BJ (cell line): ENCODE results near the gene FNBP1. TPM values are rescaled to one million over a fixed set of nuclear protein-coding genes. Genes with fewer than 3 reads are reported as not detected.
"Not testable (repeated sequence)": the region's sequence is repeated elsewhere in the genome, so short reads cannot be mapped to it uniquely, and the experiment has no call there.

Experiments used
- CTCF ChIA-PET: fragments of 350-600 bp; formaldehyde crosslinking; extraction: SDS; loops from one replicate; lab custom pipeline; 2021; ENCODE audit warnings: antibody characterized with exemption, inconsistent platforms; lab: Yijun Ruan, JAX
- POLR2A ChIA-PET: fragments of 300-600 bp; sonication (Branson Sonifier 250); formaldehyde crosslinking; extraction: SDS; loops from one replicate; lab custom pipeline; 2021; ENCODE audit warnings: antibody characterized with exemption; lab: Charles Lee
- DNase-seq: peaks from one replicate; pipeline ENCODE4 v3.0.0-alpha.2; 2011; ENCODE audit warnings: low read depth
- H3K27me3 ChIP-seq: 2 replicates; pipeline ENCODE4 v1.6.0; 2011; ENCODE audit warnings: low read length; ENCODE audit not compliant: control insufficient read depth, insufficient read depth
- H3K36me3 ChIP-seq: 2 replicates; pipeline ENCODE4 v1.5.1; 2011; ENCODE audit warnings: low read length; ENCODE audit not compliant: control insufficient read depth, insufficient read depth
- H3K4me3 ChIP-seq: 2 replicates; pipeline ENCODE4 v1.5.1; 2011; ENCODE audit warnings: low read depth, mild to moderate bottlenecking, control low read depth, low read length
- CTCF ChIP-seq: IDR thresholded peaks from 2 replicates; pipeline ENCODE4 v1.5.1; 2011; ENCODE audit warnings: low read depth, mild to moderate bottlenecking, control low read depth, inconsistent platforms, low read length, moderate library complexity; ENCODE audit not compliant: insufficient read depth
- polyA plus RNA-seq: library from polyadenylated mRNA; depleted of rRNA; stranded (reverse); fragments of >200 nt; gene quantifications from 2 replicates; pipeline ENCODE4 v1.2.3, GENCODE V29; 2011

FNBP1 gene
- polyA plus RNA-seq, 1 experiment, result 7.8 TPM

- DNase-seq, result no peak
- CTCF ChIA-PET, result no interaction called here
- TF ChIP-seq CTCF, result no peak
- POLR2A ChIA-PET, result no interaction called here
- Histone ChIP-seq H3K36me3 (no peaks in the 10 kb centered on the region), H3K27me3 (no peaks in the 10 kb centered on the region), H3K4me3 (no peak overlapping the region)
These were observed 38.9 kb downstream of the FNBP1 start for GRCh38 chr9:130003943-130004552.

GRCh38 chr9:130002320-130002719, 40.7 kb downstream of the FNBP1 start:
- no peak for TF ChIP-seq CTCF
- ChIA-PET POLR2A (no interaction called here), CTCF (no interaction called here)
- Histone ChIP-seq H3K4me3 (no peak overlapping the region), H3K36me3 (no peaks in the 10 kb centered on the region), H3K27me3 (no peaks in the 10 kb centered on the region)
- no peak for DNase-seq

- no peak for DNase-seq
- H3K36me3 ChIP-seq, result no peaks in the 10 kb centered on the region
- no peak for TF ChIP-seq CTCF
- POLR2A ChIA-PET, result no interaction called here
- no peaks in the 10 kb centered on the region for H3K27me3 ChIP-seq
- CTCF ChIA-PET, result interaction anchor here (1.6 to 2.4 kb wide), 2 partner anchors 9 to 19 kb away, joined by 3 to 7 read pairs; no protein-coding TSS in a partner anchor
- H3K4me3 ChIP-seq, result no peak overlapping the region
These were observed 41.8 kb downstream of the FNBP1 start for GRCh38 chr9:130001190-130001589.

- Histone ChIP-seq H3K27me3 (no peaks in the 10 kb centered on the region), H3K4me3 (no peak overlapping the region), H3K36me3 (no peaks in the 10 kb centered on the region)
- CTCF ChIA-PET, result no interaction called here
- no peak for TF ChIP-seq CTCF
- POLR2A ChIA-PET, result no interaction called here
- DNase-seq, result no peak
These were observed 43.9 kb downstream of the FNBP1 start for GRCh38 chr9:129999141-129999510.

- TF ChIP-seq CTCF, result no peak
- Histone ChIP-seq H3K36me3 (no peaks in the 10 kb centered on the region), H3K27me3 (no peaks in the 10 kb centered on the region), H3K4me3 (no peak overlapping the region)
- CTCF ChIA-PET, result no interaction called here
- peak; percentile 12 for DNase-seq
- POLR2A ChIA-PET, result no interaction called here
These were observed 44.4 kb downstream of the FNBP1 start for GRCh38 chr9:129998491-129999140.

- DNase-seq, CTCF ChIA-PET: not testable (repeated sequence)
These were observed 45.3 kb downstream of the FNBP1 start for GRCh38 chr9:129997706-129998105.

More at GRCh38 chr9:129997706-129998105, 45.3 kb downstream of the FNBP1 start:
- H3K4me3 ChIP-seq, H3K27me3 ChIP-seq, POLR2A ChIA-PET, H3K36me3 ChIP-seq: not testable (repeated sequence)
